Activated CD4-positive, alpha-beta T cell treated with anti-CD3 and anti-CD28 coated beads, Interleukin-2, amount 10 ng/mL, durations not matched to agents 7 days and 5 days (primary cell): ENCODE data around the gene TGM6. TPM values are rescaled to one million over a fixed set of nuclear protein-coding genes. Genes with fewer than 3 reads are reported as not detected.
A peak's percentile ranks its signal among the peaks of the same experiment; 100 is the strongest.

ENCODE experiments used
- CTCF ChIA-PET: fragments of 350-600 bp; sonication (Branson Sonifier 250); formaldehyde crosslinking; loops from one replicate; lab custom pipeline; 2021; ENCODE audit warnings: antibody characterized with exemption; lab: Charles Lee
- POLR2A ChIA-PET: fragments of 350-600 bp; sonication (Branson Sonifier 250); formaldehyde crosslinking; loops from one replicate; lab custom pipeline; 2021; ENCODE audit warnings: antibody characterized with exemption; lab: Charles Lee
- DNase-seq: peaks from one replicate; pipeline ENCODE4 v3.0.0-alpha.2; 2020
- H3K27ac Mint-ChIP-seq: one replicate; pipeline ENCODE4 v1.8.0; 2021; ENCODE audit warnings: mild to moderate bottlenecking, moderate library complexity, mixed read lengths
- H3K27me3 Mint-ChIP-seq: one replicate; pipeline ENCODE4 v1.8.0; 2021; ENCODE audit warnings: mixed read lengths
- H3K36me3 Mint-ChIP-seq: one replicate; pipeline ENCODE4 v1.8.0; 2021; ENCODE audit warnings: low read depth, mixed read lengths
- H3K4me1 Mint-ChIP-seq: one replicate; pipeline ENCODE4 v1.8.0; 2021; ENCODE audit warnings: mixed read lengths
- H3K4me3 Mint-ChIP-seq: one replicate; pipeline ENCODE4 v1.8.0; 2021; ENCODE audit warnings: mild to moderate bottlenecking, moderate library complexity, mixed read lengths
- H3K9me3 Mint-ChIP-seq: one replicate; pipeline ENCODE4 v1.8.0; 2021; ENCODE audit warnings: mixed read lengths
- total RNA-seq, 2 experiments: library from RNA; stranded (reverse); gene quantifications; one replicate each; pipeline ENCODE4 v1.2.3, GENCODE V29; 2021

The TGM6 gene
- total RNA-seq, 2 experiments from 2014 or later: not detected

DNA sequence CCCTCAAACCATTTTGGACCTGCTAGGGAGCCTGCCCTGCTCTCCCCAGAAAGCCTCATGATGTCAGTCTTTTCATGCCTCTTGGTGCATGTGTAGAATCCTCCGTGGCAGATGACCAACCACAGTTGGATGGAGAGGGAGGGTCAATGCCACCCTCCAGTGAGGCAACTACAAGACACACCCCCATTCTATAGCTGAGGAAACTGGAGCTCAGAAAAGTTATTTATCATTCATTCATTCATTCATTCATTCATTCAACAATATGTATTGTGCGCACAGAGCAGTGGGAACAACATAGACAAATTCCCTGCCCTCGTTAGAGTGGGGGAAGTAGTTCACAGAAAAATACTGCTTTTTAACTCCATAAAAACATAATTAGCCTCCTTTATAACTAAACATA lies 73.1 kb downstream of the TGM6 start:
- POLR2A ChIA-PET: no interaction called here
- no peak for DNase-seq
- Mint-ChIP-seq H3K27ac (no peak overlapping the region), H3K4me1 (peaks cover 13% of the 10 kb centered on the region), H3K36me3 (peaks cover 7% of the 10 kb centered on the region), H3K9me3 (no peaks in the 10 kb centered on the region), H3K27me3 (no peaks in the 10 kb centered on the region), H3K4me3 (no peak overlapping the region)
- CTCF ChIA-PET: interaction anchor here (1.1 kb wide), 1 partner anchor 246 kb away, joined by 3 read pairs; no protein-coding TSS in a partner anchor

DNA sequence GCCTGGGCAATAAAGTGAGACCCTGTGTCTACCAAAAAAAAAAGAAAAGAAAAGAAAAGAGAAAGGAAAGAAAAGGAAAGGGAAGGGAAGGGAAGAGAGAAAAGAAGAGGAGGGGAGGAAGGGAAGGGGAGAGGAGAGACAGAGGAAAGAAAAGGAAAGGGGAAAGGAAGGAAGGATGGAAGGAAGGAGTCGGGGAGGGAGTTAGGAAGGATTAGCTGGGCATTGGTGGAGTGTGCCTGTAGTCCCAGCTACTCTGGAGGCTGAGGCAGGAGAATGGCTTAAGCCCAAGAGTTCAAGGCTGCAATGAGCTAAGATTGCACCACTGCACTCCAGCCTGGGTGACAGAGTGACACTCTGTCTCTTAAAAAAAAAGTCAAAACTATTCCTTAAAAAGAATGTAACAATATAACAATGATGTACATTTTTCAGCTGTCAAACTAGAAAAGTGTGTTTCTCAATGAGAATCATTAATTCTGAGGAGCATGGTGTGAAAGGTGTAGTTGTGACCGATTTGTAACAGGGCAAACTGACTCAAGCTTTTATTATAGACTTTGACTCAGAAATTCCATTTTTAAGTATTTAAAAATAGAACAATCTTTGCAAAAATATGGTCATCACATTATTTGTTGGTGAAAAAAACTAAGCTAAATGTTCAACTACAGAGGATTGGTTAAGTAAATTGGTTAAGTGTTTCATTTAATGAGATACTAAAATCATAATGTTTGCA lies 75.2 kb downstream of the TGM6 start:
- ChIA-PET CTCF (interaction anchor here (0.6 to 1.2 kb wide), 3 partner anchors 10 to 19 kb away, joined by 3 read pairs; partner anchors contain the start of gene SNRPB), POLR2A (no interaction called here)
- H3K4me3 Mint-ChIP-seq: no peak overlapping the region
- no peak for DNase-seq
- H3K36me3 Mint-ChIP-seq: peaks cover 26% of the 10 kb centered on the region
- H3K4me1 Mint-ChIP-seq: peaks cover 1% of the 10 kb centered on the region
- H3K9me3 Mint-ChIP-seq: no peaks in the 10 kb centered on the region
- no peak overlapping the region for H3K27ac Mint-ChIP-seq
- no peaks in the 10 kb centered on the region for H3K27me3 Mint-ChIP-seq

DNA sequence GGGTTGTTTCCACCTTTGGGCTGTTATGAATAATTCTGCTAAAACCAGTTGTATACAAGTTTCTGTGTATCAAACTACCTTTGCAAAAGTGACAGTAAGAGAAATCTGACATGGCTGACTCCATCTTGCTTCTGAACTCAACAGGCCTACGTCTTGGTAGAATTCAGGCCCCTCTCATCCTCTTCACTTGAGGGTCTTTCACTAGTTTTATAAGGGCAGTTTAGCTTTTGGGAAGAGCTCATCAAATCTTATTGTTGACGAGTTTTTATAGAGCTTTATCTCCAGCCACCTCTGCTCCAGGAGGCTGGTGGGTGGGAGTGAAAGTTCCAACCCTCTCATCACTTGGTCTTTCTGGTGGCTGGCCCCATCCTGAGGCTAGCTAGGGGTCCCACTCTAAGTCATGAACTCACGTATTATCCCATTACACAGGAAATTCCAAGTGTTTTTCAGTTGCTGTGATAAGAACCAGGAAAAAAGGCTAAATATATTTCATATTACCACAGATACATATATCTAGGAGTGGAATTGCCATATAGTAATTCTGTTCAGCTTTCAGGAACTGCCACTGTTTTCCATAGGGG lies 78.3 kb downstream of the TGM6 start:
- Mint-ChIP-seq H3K36me3 (peaks cover 50% of the 10 kb centered on the region), H3K4me3 (no peak overlapping the region), H3K9me3 (no peaks in the 10 kb centered on the region), H3K4me1 (peaks cover 6% of the 10 kb centered on the region), H3K27ac (no peak overlapping the region), H3K27me3 (no peaks in the 10 kb centered on the region)
- ChIA-PET POLR2A (interaction anchor here (0.7 kb wide), 1 partner anchor 191 kb away, joined by 3 read pairs; no protein-coding TSS in a partner anchor), CTCF (interaction anchor here (0.6 to 1.0 kb wide), 2 partner anchors 63 to 874 kb away, joined by 3 to 4 read pairs; no protein-coding TSS in a partner anchor)
- no peak for DNase-seq

DNA sequence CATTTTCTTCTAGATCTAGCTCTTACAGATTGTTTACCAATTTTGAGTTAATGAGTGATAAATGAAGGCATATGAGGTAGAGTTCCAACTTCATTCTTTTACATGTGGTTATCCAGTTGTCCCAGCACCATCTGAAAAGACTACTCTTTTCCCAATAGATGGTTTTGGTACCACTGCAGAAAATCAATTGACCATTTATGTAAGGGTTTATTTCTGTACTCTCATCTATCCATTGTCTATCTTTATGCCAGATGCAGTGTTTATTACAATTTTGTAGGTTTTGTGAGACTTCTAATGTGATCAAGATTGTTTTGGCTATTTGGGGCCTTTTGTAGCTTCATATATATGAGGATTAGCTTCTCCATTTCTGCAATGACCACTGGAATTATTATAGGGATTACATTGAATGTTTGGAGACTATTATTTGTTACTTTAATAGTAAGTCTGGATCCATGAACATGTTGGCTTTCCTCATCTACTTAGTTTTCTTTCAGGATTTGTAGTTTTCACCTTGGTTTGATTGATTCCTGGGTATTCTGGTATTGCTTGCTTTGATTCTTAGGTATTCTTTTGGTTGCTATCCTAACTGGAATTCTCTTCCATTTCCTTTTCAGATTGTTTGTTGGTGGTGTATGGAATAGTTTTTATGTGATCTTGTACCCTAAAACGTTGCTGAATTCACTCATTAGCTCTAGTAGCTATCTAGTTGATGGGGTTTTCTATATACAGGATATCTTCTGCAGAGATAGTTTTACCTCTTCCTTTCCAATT lies 79.5 kb downstream of the TGM6 start:
- CTCF ChIA-PET: interaction anchor here (1.0 to 1.4 kb wide), 2 partner anchors 9 to 62 kb away, joined by 3 to 4 read pairs; no protein-coding TSS in a partner anchor

DNA sequence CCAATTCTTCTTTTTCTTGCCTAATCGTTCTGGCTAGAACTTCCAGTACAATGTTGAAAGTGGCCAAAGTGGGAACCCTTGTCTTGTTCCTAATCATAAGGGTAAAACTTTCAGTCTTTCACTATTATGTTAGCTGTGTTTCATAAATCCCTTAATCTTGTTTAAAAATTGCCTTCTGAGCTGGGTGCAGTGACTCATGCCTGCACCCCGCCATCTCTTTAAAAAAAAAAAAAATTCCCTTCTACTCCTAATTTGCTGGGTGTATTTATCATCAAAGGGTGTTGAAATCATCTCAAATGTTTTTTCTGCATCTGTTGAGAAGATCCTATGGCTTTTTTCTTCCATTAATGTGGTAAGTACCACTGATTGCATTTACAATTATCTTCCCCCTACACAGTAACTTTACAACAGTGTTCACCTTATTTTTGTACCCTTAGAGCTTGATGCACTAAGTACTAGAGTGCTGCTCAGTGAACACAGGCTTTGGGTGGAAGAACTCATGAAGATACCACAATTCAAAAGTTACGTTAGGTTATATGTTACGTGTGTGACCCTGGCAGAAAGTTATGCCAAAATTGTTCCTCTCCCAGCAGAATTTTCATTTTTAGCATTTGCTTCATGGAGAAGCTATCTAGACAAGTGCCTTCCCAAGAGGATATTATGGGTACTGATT lies 80.2 kb downstream of the TGM6 start:
- DNase-seq: no peak
- peaks cover 9% of the 10 kb centered on the region for H3K4me1 Mint-ChIP-seq
- CTCF ChIA-PET: interaction anchor here (0.6 to 1.4 kb wide), 2 partner anchors 9 to 1269 kb away, joined by 3 to 4 read pairs; no protein-coding TSS in a partner anchor
- no peaks in the 10 kb centered on the region for H3K27me3 Mint-ChIP-seq
- no peaks in the 10 kb centered on the region for H3K9me3 Mint-ChIP-seq
- no peak overlapping the region for H3K27ac Mint-ChIP-seq
- POLR2A ChIA-PET: interaction anchor here (1.7 kb wide), 1 partner anchor 9 kb away, joined by 5 read pairs; the partner anchor contains the start of gene SNRPB
- H3K36me3 Mint-ChIP-seq: peaks cover 68% of the 10 kb centered on the region
- H3K4me3 Mint-ChIP-seq: no peak overlapping the region

More for the DNA sequence above, 79.5 kb downstream of the TGM6 start:
- DNase-seq: no peak
- POLR2A ChIA-PET: interaction anchor here (0.7 to 1.7 kb wide), 2 partner anchors 10 kb away, joined by 4 to 5 read pairs; partner anchors contain the start of gene SNRPB
- Mint-ChIP-seq H3K9me3 (no peaks in the 10 kb centered on the region), H3K27ac (no peak overlapping the region), H3K36me3 (peaks cover 61% of the 10 kb centered on the region), H3K4me3 (no peak overlapping the region), H3K27me3 (no peaks in the 10 kb centered on the region), H3K4me1 (peaks cover 6% of the 10 kb centered on the region)

DNA sequence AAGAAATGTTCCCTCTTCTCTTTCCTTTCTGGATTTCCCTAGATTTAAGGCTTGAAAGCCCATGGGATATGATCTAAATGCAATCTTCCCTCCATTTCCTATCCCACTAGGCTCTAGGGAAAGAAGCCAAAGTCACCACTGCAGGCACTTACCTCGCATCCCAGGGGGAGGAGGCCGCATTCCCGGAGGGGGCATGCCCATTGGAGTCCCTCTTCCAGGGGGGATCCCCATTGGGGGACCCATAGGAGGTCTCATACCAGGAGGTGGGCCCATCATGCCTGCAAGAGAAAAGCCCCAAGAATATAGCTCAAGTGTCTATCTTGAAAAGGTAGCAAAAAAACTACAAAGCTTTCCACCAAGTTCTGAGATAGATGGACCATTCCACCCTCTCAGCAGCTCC lies 81.8 kb downstream of the TGM6 start:
- no peak for DNase-seq
- Mint-ChIP-seq H3K4me3 (no peak overlapping the region), H3K36me3 (peaks cover 80% of the 10 kb centered on the region), H3K27ac (no peak overlapping the region), H3K4me1 (peaks cover 20% of the 10 kb centered on the region), H3K27me3 (no peaks in the 10 kb centered on the region), H3K9me3 (no peaks in the 10 kb centered on the region)
- ChIA-PET POLR2A (no interaction called here), CTCF (interaction anchor here (1.0 kb wide), 1 partner anchor 9 kb away, joined by 3 read pairs; the partner anchor contains the start of gene SNRPB)

GRCh38 chr20:2463616-2464365 lies 83.1 kb downstream of the TGM6 start:
- H3K27ac Mint-ChIP-seq: no peak overlapping the region
- ChIA-PET POLR2A (no interaction called here), CTCF (interaction anchor here (1.2 kb wide), 1 partner anchor 12 kb away, joined by 5 read pairs; no protein-coding TSS in a partner anchor)
- peaks cover 83% of the 10 kb centered on the region for H3K36me3 Mint-ChIP-seq
- no peak for DNase-seq
- peaks cover 33% of the 10 kb centered on the region for H3K4me1 Mint-ChIP-seq
- no peaks in the 10 kb centered on the region for H3K27me3 Mint-ChIP-seq
- H3K9me3 Mint-ChIP-seq: no peaks in the 10 kb centered on the region
- H3K4me3 Mint-ChIP-seq: no peak overlapping the region

DNA sequence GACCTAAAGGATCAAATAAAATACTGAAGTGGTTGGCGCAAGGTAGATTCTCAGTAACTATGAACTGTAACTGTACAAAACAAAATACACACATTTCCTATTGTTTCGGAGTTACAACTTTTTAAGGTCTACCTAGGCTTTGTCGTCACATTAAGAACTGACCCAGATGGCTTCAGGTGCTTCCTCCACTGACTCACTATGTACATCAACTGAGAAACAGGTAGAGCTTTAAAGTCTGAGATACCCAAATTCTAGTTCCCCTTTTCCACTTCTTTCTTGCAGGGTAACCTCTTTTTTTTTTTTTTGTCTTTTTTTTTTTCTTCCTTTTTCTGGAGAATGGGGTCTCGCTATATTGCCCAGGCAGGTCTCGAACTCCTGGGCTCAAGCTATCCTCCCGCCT lies 84.4 kb downstream of the TGM6 start:
- ChIA-PET CTCF (no interaction called here), POLR2A (no interaction called here)

GRCh38 chr20:2467412-2467811 lies 86.7 kb downstream of the TGM6 start:
- Mint-ChIP-seq H3K4me3 (peak overlapping the region; percentile 17), H3K27ac (no peak overlapping the region), H3K4me1 (peaks cover 56% of the 10 kb centered on the region), H3K36me3 (peaks cover 73% of the 10 kb centered on the region), H3K9me3 (no peaks in the 10 kb centered on the region), H3K27me3 (no peaks in the 10 kb centered on the region)
- ChIA-PET CTCF (interaction anchor here (1.1 kb wide), 1 partner anchor 55 kb away, joined by 3 read pairs; no protein-coding TSS in a partner anchor), POLR2A (interaction anchor here (0.7 kb wide), 1 partner anchor 394 kb away, joined by 4 read pairs; no protein-coding TSS in a partner anchor)
- no peak for DNase-seq

More for the DNA sequence above, 84.4 kb downstream of the TGM6 start:
- H3K36me3 Mint-ChIP-seq: peaks cover 81% of the 10 kb centered on the region
- H3K27ac Mint-ChIP-seq: no peak overlapping the region
- no peaks in the 10 kb centered on the region for H3K27me3 Mint-ChIP-seq
- H3K9me3 Mint-ChIP-seq: no peaks in the 10 kb centered on the region
- peaks cover 43% of the 10 kb centered on the region for H3K4me1 Mint-ChIP-seq
- no peak for DNase-seq
- no peak overlapping the region for H3K4me3 Mint-ChIP-seq

DNA sequence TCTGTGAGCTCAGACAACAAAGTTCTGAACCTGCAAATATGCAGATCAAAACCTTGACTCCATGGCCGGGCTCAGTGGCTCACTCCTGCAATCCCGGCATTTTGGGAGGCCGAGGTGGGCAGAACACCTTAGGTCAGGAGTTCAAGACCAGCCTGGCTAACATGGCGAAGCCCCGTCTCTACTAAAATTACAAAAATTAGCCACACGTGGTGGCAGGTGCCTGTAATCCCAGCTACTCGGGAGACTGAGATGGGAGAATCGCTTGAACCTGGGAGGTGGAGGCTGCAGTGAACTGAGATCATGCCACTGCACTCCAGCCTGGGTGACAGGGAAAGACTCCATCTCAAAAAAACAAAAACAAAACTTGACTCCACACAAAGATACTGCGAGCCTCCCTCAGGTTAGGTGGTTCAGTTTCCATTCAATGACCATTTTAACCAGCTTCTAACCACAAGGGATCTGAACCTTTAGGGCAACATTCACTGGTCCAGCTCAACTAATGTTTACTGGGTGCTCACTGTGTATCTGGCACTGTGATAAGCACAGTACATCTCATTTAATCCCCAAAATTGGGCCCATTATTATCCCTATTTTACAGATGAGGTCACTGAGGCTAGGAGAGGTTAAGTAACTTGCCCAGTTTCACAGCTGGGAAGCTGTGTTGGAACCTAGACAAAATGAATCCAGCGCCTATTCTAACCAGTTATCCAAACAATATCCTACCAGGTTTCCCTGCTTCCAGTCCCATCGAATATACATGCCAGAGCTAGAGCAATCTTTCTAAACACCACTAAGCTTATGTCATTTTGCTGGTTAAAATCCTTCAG lies 88.1 kb downstream of the TGM6 start:
- H3K4me1 Mint-ChIP-seq: peaks cover 51% of the 10 kb centered on the region
- H3K4me3 Mint-ChIP-seq: peak overlapping the region; percentile 95
- H3K27me3 Mint-ChIP-seq: no peaks in the 10 kb centered on the region
- ChIA-PET CTCF (interaction anchor here (1.0 to 1.7 kb wide), 3 partner anchors 17 to 56 kb away, joined by 3 to 6 read pairs (median 4); partner anchors contain the start of gene ZNF343), POLR2A (no interaction called here)
- peaks cover 60% of the 10 kb centered on the region for H3K36me3 Mint-ChIP-seq
- DNase-seq: no peak
- peak overlapping the region; percentile 34 for H3K27ac Mint-ChIP-seq
- H3K9me3 Mint-ChIP-seq: no peaks in the 10 kb centered on the region
